MM.1S (cell line): Measurements from ENCODE around the gene VAV2.

Source experiments
- DNase-seq: peaks from one replicate; pipeline ENCODE4 v3.0.0-alpha.2; 2015
- H2AFZ ChIP-seq: fragments of 300-600 bp; sonication (generic); 2 replicates; pipeline ENCODE4 v1.6.0; 2016; ENCODE audit warnings: antibody characterized with exemption, low read length
- H3F3A ChIP-seq: fragments of 300-600 bp; sonication (generic); 2 replicates; pipeline ENCODE4 v1.6.1; 2016; ENCODE audit warnings: mild to moderate bottlenecking, antibody characterized with exemption, low read length, moderate library complexity, mixed read lengths; ENCODE audit not compliant: insufficient read depth
- H3K27ac ChIP-seq: fragments of 300-600 bp; sonication (generic); 2 replicates; pipeline ENCODE4 v1.5.1; 2016; ENCODE audit warnings: mild to moderate bottlenecking, low read length
- H3K27me3 ChIP-seq: fragments of 300-600 bp; sonication (generic); replicated peaks from 2 replicates; pipeline ENCODE4 v1.6.0; 2016; ENCODE audit warnings: low read length; ENCODE audit not compliant: insufficient read depth
- H3K36me3 ChIP-seq: fragments of 300-600 bp; sonication (generic); replicated peaks from 2 replicates; pipeline ENCODE4 v1.6.1; 2016; ENCODE audit warnings: mild to moderate bottlenecking, low read length, mixed read lengths; ENCODE audit not compliant: insufficient read depth
- H3K4me1 ChIP-seq: fragments of 300-600 bp; sonication (generic); 2 replicates; pipeline ENCODE4 v1.6.1; 2016; ENCODE audit warnings: low read length, mixed read lengths
- H3K4me2 ChIP-seq: fragments of 300-600 bp; sonication (generic); 2 replicates; pipeline ENCODE4 v1.6.0; 2016; ENCODE audit warnings: low read depth, low read length
- H3K4me3 ChIP-seq: fragments of 300-600 bp; sonication (generic); 2 replicates; pipeline ENCODE4 v1.5.1; 2016; ENCODE audit warnings: low read length, mixed read lengths
- H3K79me2 ChIP-seq: fragments of 300-600 bp; sonication (generic); 2 replicates; pipeline ENCODE4 v1.6.1; 2016; ENCODE audit warnings: mixed run types, low read length, mixed read lengths
- H3K9ac ChIP-seq: fragments of 300-600 bp; sonication (generic); 2 replicates; pipeline ENCODE4 v1.6.1; 2016; ENCODE audit warnings: low read length, mixed read lengths
- H3K9me2 ChIP-seq: fragments of 300-600 bp; sonication (generic); replicated peaks from 2 replicates; pipeline ENCODE4 v1.6.1; 2016; ENCODE audit warnings: mild to moderate bottlenecking, low read length, mixed read lengths; ENCODE audit not compliant: insufficient read depth
- H3K9me3 ChIP-seq: fragments of 300-600 bp; sonication (generic); replicated peaks from 2 replicates; pipeline ENCODE4 v1.6.1; 2016; ENCODE audit warnings: mild to moderate bottlenecking, low read length, mixed read lengths; ENCODE audit not compliant: insufficient read depth
- H4K20me1 ChIP-seq: fragments of 300-600 bp; sonication (generic); 2 replicates; pipeline ENCODE4 v1.6.1; 2016; ENCODE audit warnings: mild to moderate bottlenecking, low read length, moderate library complexity, mixed read lengths; ENCODE audit not compliant: insufficient read depth
- CTCF ChIP-seq: fragments of 300-600 bp; sonication (generic); IDR thresholded peaks from 2 replicates; pipeline ENCODE4 v1.5.1; 2016; ENCODE audit warnings: antibody characterized with exemption, low read length, mixed read lengths
- EZH2 ChIP-seq: fragments of 300-600 bp; sonication (generic); optimal IDR thresholded peaks from 2 replicates; pipeline ENCODE3; 2017; ENCODE audit warnings: low read depth, mild to moderate bottlenecking, antibody characterized with exemption, low read length, mixed read lengths
- EZH2phosphoT487 ChIP-seq: fragments of 300-600 bp; sonication (generic); IDR thresholded peaks from 2 replicates; pipeline ENCODE4 v1.6.1; 2018; ENCODE audit warnings: antibody characterized with exemption, low read length

VAV2 gene

DNA sequence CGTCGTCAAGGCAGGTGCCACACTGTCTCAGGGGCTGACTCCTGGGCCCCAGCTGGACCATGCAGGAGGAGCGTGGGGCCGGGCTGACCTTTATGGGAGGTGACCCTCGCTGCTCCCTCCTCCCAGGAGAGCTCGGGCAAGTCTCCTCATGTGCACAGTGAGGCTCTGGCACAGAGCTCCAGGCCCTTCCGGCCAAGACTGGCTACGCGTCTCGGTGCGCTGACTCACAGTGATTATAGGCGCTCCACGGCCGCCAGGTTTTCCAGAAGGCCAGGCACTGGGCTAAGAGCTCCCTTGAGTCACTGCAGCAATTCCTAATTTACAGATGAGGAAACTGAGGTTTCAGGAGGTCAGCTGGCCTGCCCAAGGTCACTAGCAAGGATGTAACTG, 47.4 kb downstream of the VAV2 start:
- H4K20me1 ChIP-seq = no peaks in the 10 kb centered on the region
- H3K4me1 ChIP-seq = no peaks in the 10 kb centered on the region
- no peak overlapping the region for H2AFZ ChIP-seq
- H3K36me3 ChIP-seq = no peaks in the 10 kb centered on the region
- H3K27me3 ChIP-seq = peaks cover 5% of the 10 kb centered on the region; the same call in 1 of the 2 replicates
- no peak overlapping the region for H3K4me3 ChIP-seq
- TF ChIP-seq EZH2 = no peak
- no peak for TF ChIP-seq EZH2phosphoT487
- no peak for TF ChIP-seq CTCF
- H3K79me2 ChIP-seq = no peaks in the 10 kb centered on the region
- no peak overlapping the region for H3K4me2 ChIP-seq
- H3K9me3 ChIP-seq = no peaks in the 10 kb centered on the region
- no peak overlapping the region for H3K27ac ChIP-seq
- H3K9ac ChIP-seq = no peak overlapping the region
- H3F3A ChIP-seq = no peaks in the 10 kb centered on the region
- no peak for DNase-seq
- no peaks in the 10 kb centered on the region for H3K9me2 ChIP-seq

GRCh38 chr9:133943781-133944745, 48.1 kb downstream of the VAV2 start:
- no peak overlapping the region for H3K4me2 ChIP-seq
- no peak overlapping the region for H3K27ac ChIP-seq

GRCh38 chr9:133943036-133943780, 48.9 kb downstream of the VAV2 start:
- no peak for TF ChIP-seq EZH2phosphoT487
- no peak for TF ChIP-seq CTCF
- no peak for TF ChIP-seq EZH2
- no peaks in the 10 kb centered on the region for H4K20me1 ChIP-seq
- H3K4me1 ChIP-seq = no peaks in the 10 kb centered on the region

More at GRCh38 chr9:133943781-133944745, 48.1 kb downstream of the VAV2 start:
- Histone ChIP-seq H3F3A (no peaks in the 10 kb centered on the region), H3K9me2 (no peaks in the 10 kb centered on the region), H4K20me1 (no peaks in the 10 kb centered on the region), H3K36me3 (no peaks in the 10 kb centered on the region), H3K27me3 (peaks cover 5% of the 10 kb centered on the region; the same call in 1 of the 2 replicates), H3K4me3 (no peak overlapping the region), H3K9me3 (no peaks in the 10 kb centered on the region), H3K79me2 (no peaks in the 10 kb centered on the region), H2AFZ (no peak overlapping the region), H3K4me1 (no peaks in the 10 kb centered on the region), H3K9ac (no peak overlapping the region)
- no peak for DNase-seq
- TF ChIP-seq EZH2phosphoT487 (no peak), EZH2 (no peak), CTCF (no peak)

More at GRCh38 chr9:133943036-133943780, 48.9 kb downstream of the VAV2 start:
- Histone ChIP-seq H3K9ac (no peak overlapping the region), H3K4me2 (no peak overlapping the region), H2AFZ (no peak overlapping the region), H3K27ac (no peak overlapping the region), H3K9me2 (no peaks in the 10 kb centered on the region), H3K27me3 (peaks cover 5% of the 10 kb centered on the region; the same call in 1 of the 2 replicates), H3F3A (no peaks in the 10 kb centered on the region), H3K79me2 (no peaks in the 10 kb centered on the region), H3K9me3 (no peaks in the 10 kb centered on the region), H3K4me3 (no peak overlapping the region), H3K36me3 (no peaks in the 10 kb centered on the region)
- DNase-seq = no peak
